Measurements from ENCODE around the gene NAGA. TPM values are rescaled to one million over a fixed set of nuclear protein-coding genes. Genes with fewer than 3 reads are reported as not detected.

NAGA gene
- total and polyA plus RNA-seq, 9 of the 15 experiments (the other 6 are each of a cell fraction or from before 2014, with no cell fraction given) = 6.5 to 20.6 (median 17.4) TPM

DNA sequence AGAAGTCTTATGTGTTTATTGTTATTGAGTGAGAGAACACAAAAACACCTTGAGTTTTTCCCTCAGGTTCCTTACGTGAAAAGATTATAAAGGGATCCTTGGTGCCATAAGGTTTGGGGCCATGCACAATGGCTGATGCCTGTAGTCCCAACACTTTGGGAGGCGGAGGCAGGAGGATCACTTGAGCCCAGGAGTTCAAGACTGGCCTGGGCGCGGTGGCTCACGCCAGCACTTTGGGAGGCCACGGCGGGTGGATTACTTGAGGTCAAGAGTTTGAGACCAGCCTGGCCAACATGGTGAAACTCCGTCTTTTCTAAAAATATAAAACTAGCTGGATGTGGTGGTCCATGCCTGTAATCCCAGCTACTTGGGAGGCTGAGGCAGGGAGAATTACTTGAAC lies 14.3 kb upstream of the NAGA start (continued):
- TF ChIP-seq, protein P1, sequence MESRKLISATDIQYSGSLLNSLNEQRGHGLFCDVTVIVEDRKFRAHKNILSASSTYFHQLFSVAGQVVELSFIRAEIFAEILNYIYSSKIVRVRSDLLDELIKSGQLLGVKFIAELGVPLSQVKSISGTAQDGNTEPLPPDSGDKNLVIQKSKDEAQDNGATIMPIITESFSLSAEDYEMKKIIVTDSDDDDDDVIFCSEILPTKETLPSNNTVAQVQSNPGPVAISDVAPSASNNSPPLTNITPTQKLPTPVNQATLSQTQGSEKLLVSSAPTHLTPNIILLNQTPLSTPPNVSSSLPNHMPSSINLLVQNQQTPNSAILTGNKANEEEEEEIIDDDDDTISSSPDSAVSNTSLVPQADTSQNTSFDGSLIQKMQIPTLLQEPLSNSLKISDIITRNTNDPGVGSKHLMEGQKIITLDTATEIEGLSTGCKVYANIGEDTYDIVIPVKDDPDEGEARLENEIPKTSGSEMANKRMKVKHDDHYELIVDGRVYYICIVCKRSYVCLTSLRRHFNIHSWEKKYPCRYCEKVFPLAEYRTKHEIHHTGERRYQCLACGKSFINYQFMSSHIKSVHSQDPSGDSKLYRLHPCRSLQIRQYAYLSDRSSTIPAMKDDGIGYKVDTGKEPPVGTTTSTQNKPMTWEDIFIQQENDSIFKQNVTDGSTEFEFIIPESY (CRISPR knock-in tag; IDR thresholded peaks at IDR 0.05) = no peak
- TF ChIP-seq POLR2AphosphoS2 (IDR thresholded peaks at IDR 0.05; ENCODE audit: low read length) = 0 out of 2 replicates have a peak, but pooled peaks have one; percentile 2
- 0 out of 2 replicates have a peak, but pooled peaks have one; percentile 13 for TF ChIP-seq SUPT5H (IDR thresholded peaks at IDR 0.05)
- TF ChIP-seq ZZZ3 (IDR thresholded peaks at IDR 0.05) = no peak
- TF ChIP-seq ZNF436 (CRISPR knock-in tag; IDR thresholded peaks at IDR 0.05) = no peak
- no peak for TF ChIP-seq RAD21 (CRISPR knock-in tag; conservative IDR thresholded peaks at IDR 0.05 in 1 of 2, IDR thresholded peaks at IDR 0.05 in 1 of 2)

DNA sequence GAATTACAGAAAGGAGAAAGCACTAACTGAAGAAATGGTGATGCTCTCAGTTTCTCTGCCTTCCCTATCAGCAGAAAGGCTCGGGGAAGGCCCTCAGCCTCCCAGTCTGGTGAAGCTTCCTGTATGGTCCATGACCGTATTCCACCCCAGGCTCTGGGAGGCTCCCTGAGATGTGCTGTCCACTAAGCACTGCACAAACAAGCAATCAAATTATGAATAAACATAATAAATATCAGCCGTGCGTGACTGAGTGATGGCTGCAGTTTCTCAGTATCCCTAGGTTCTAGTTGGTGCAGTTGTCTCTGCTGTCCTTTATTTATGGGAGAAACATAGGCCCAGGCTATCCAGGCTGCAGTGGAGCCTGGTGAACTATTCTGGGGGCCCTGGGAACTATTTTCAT lies 12.5 kb upstream of the NAGA start:
- BruUV-seq (replicated peaks) = no TSS peak
- Histone ChIP-seq H4K20me1 (replicated peaks; ENCODE audit: control insufficient read depth, insufficient read depth, low read length) (no peaks in the 10 kb centered on the region), H3K27ac (ENCODE audit: extremely low read depth, low read depth, low read length) (no peak overlapping the region), H3K9me1 (ENCODE audit: control insufficient read depth, insufficient read depth, low read length) (no peaks in the 10 kb centered on the region), H3K27me3 (ENCODE audit: control insufficient read depth in 2 of 2, insufficient read depth in 2 of 2, low read length in 2 of 2) (no peaks in the 10 kb centered on the region), H3K4me2 (ENCODE audit: insufficient read depth, low read length) (no peak overlapping the region), H3K4me1 (replicated peaks in 1 of 2; ENCODE audit: control insufficient read depth in 2 of 2, insufficient read depth in 2 of 2, low read length in 2 of 2) (peaks cover 10% of the 10 kb centered on the region in 2 experiments), H3K36me3 (ENCODE audit: control insufficient read depth, insufficient read depth, low read length) (peaks cover 52% of the 10 kb centered on the region), H3K4me3 (no peak overlapping the region), H3K9me3 (replicated peaks; ENCODE audit: control insufficient read depth, insufficient read depth, low read depth, low read length) (no peaks in the 10 kb centered on the region), H3K79me2 (ENCODE audit: control insufficient read depth, insufficient read depth, low read length) (peaks cover 30% of the 10 kb centered on the region), H3K9ac (ENCODE audit: insufficient read depth in 1 of 2, low read depth in 2 of 2, low read length in 2 of 2) (no peak overlapping the region), H2AFZ (ENCODE audit: low read depth, low read length) (no peak overlapping the region)
- intact Hi-C loops (cut with micrococcal nuclease) (no loop called here), in situ Hi-C loops (cut with MboI) (no loop called here)
- CTCF ChIA-PET (ENCODE audit: low intra/inter-chr PET ratio) = no interaction called here
- FAIRE-seq (no peak), DNase-seq (ENCODE audit: extremely low read depth in 1 of 4, low spot score in 3 of 4) (no peak), ATAC-seq (no peak)
- TF ChIP-seq TARDBP (IDR thresholded peaks at IDR 0.05) (no peak), ZNF79 (CRISPR knock-in tag; IDR thresholded peaks at IDR 0.05; ENCODE audit: low read depth) (no peak), BCOR (IDR thresholded peaks at IDR 0.05) (no peak), PTRF (tag; IDR thresholded peaks at IDR 0.05) (no peak), SRSF1 (IDR thresholded peaks at IDR 0.05; ENCODE audit: low read depth, low read length) (no peak), SIRT6 (IDR thresholded peaks at IDR 0.05; ENCODE audit: low read depth, low read length) (no peak), RFX5 (IDR thresholded peaks at IDR 0.05; ENCODE audit: low read depth, low read length) (no peak), DACH1 (IDR thresholded peaks at IDR 0.05; ENCODE audit: partially characterized antibody) (no peak), EZH2 (IDR thresholded peaks at IDR 0.05; ENCODE audit: borderline replicate concordance, low read depth, low read length) (no peak), MIER1 (IDR thresholded peaks at IDR 0.05; ENCODE audit: low read depth) (no peak), EWSR1 (IDR thresholded peaks at IDR 0.05; ENCODE audit: borderline replicate concordance, low read depth, partially characterized antibody) (no peak), ERF (CRISPR knock-in tag; IDR thresholded peaks at IDR 0.05) (no peak), SRSF3 (IDR thresholded peaks at IDR 0.05; ENCODE audit: insufficient read depth, low read length) (no peak), PHF21A (IDR thresholded peaks at IDR 0.05; ENCODE audit: borderline replicate concordance, low read depth) (no peak)
- TF ChIP-seq, protein P2, sequence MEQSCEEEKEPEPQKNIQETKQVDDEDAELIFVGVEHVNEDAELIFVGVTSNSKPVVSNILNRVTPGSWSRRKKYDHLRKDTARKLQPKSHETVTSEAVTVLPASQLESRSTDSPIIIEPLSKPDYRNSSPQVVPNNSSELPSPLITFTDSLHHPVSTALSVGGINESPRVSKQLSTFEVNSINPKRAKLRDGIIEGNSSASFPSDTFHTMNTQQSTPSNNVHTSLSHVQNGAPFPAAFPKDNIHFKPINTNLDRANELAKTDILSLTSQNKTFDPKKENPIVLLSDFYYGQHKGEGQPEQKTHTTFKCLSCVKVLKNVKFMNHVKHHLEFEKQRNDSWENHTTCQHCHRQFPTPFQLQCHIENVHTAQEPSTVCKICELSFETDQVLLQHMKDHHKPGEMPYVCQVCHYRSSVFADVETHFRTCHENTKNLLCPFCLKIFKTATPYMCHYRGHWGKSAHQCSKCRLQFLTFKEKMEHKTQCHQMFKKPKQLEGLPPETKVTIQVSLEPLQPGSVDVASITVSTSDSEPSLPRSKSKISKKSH (CRISPR knock-in tag; IDR thresholded peaks at IDR 0.05) = no peak
- POLR2A ChIA-PET = no interaction called here
- WGBS (ENCODE audit: insufficient coverage, low coverage, missing lambda C conversion rate) = 96% methylated on average over 4 of the region's 4 CpGs

Measured in K562 (cell line).